ENCODE measurements around the gene CLIC3.

The CLIC3 gene

GRCh38 chr9:136980669-136981478 is 15.5 kb downstream of the CLIC3 start:
- no peak for DNase-seq (ENCODE audit: low read depth)

GRCh38 chr9:136979769-136980587 is 16.4 kb downstream of the CLIC3 start:
- no peak for DNase-seq (ENCODE audit: low read depth)

- no peak for DNase-seq (ENCODE audit: low read depth)
Measured at GRCh38 chr9:136978865-136979544, 17.4 kb downstream of the CLIC3 start.

GRCh38 chr9:136978073-136978864 is 18.1 kb downstream of the CLIC3 start:
- peak; percentile 49 for DNase-seq (ENCODE audit: low read depth)

GRCh38 chr9:136977649-136978072 is 18.7 kb downstream of the CLIC3 start:
- no peak for DNase-seq (ENCODE audit: low read depth)

- no peak for DNase-seq (ENCODE audit: low read depth)
Measured at GRCh38 chr9:136977223-136977622, 19.1 kb downstream of the CLIC3 start, which contains the start of gene PTGDS. TSS of gene PTGDS (plus strand) at chr9:136977504. CDS start at chr9:136977579, 75 bp downstream.

- no peak for DNase-seq (ENCODE audit: low read depth)
Measured at GRCh38 chr9:136975644-136976043, 20.7 kb downstream of the CLIC3 start.

- no peak for DNase-seq (ENCODE audit: low read depth)
Measured at GRCh38 chr9:136974817-136975535, 21.4 kb downstream of the CLIC3 start.

- no peak for DNase-seq (ENCODE audit: low read depth)
Measured at GRCh38 chr9:136973618-136974617, 22.4 kb downstream of the CLIC3 start.

- no peak for DNase-seq (ENCODE audit: low read depth)
Measured at GRCh38 chr9:136972743-136973142, 23.6 kb downstream of the CLIC3 start.

- no peak for DNase-seq (ENCODE audit: low read depth)
Measured at GRCh38 chr9:136972335-136972734, 24.0 kb downstream of the CLIC3 start.

- no peak for DNase-seq (ENCODE audit: low read depth)
Measured at GRCh38 chr9:136971746-136972145, 24.6 kb downstream of the CLIC3 start.

- no peak for DNase-seq (ENCODE audit: low read depth)
Measured at GRCh38 chr9:136970361-136970760, 26.0 kb downstream of the CLIC3 start.

- DNase-seq (ENCODE audit: low read depth), result no peak
Measured at GRCh38 chr9:136969774-136970173, 26.6 kb downstream of the CLIC3 start.

GRCh38 chr9:136969150-136969549 is 27.2 kb downstream of the CLIC3 start:
- DNase-seq (ENCODE audit: low read depth), result no peak

GRCh38 chr9:136968333-136969127 is 27.8 kb downstream of the CLIC3 start:
- DNase-seq (ENCODE audit: low read depth), result no peak

GRCh38 chr9:136965771-136966484 is 30.4 kb downstream of the CLIC3 start:
- DNase-seq (ENCODE audit: low read depth), result no peak

- no peak for DNase-seq (ENCODE audit: low read depth)
Measured at GRCh38 chr9:136964833-136965422, 31.4 kb downstream of the CLIC3 start.

Measured in stimulated activated CD8-positive, alpha-beta memory T cell treated with anti-CD3 and anti-CD28 coated beads, Interleukin-15, amount 100 ng/mL, for 24 hours (primary cell).